D721Med (cell line): ENCODE measurements around the gene FCGR3A.

Source experiments
- DNase-seq: peaks from one replicate; pipeline ENCODE4 v3.0.0; 2011; ENCODE audit warnings: low spot score; ENCODE audit not compliant: insufficient read length
- FAIRE-seq: peaks from 2 replicates; lab custom pipeline; 2011; peaks lifted over from hg19 to GRCh38; lab: Jason Lieb, UNC
- TF ChIP-seq, protein P1 (sequence below): IDR thresholded peaks from 2 replicates; pipeline ENCODE4 v1.5.1; 2012; ENCODE audit warnings: mild to moderate bottlenecking, control low read depth; ENCODE audit not compliant: insufficient read depth; ENCODE audit errors: missing control alignments

The FCGR3A gene

DNA sequence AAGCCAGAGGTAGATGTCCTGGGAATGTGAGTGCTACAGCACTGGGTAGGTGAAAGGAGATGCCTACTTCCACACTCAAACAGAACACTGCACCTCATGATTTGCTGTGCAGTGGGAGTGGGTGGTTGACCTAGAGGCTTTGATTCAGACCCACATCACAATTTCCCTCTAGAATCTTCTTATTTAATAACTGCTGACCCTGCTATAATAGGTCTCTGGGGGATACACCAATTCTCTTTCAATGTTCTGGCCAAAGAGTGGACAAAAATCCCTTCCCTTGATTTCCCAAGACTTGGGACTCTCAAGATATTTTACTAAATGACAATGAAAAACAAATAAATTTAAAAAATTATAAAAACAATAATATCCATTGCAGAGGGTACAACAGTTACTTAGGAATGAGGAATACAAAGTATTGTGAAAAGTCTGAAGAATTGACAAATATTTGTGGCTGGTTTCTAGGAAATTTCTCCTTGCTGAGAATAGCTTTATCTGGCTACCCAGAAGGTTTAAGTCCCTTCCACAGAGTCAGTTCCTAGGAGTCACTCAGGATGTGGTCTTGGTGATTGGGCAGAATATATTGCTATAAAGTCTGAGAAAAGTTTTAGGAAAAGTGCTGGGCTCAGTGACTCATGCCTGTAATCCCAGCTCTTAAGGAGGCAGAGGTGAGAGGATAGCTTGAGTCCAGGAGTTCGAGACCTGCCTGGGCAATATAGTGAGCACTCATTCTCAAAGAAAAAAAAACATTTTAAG lies 46.8 kb downstream of the FCGR3A start:
- TF ChIP-seq, protein P1, sequence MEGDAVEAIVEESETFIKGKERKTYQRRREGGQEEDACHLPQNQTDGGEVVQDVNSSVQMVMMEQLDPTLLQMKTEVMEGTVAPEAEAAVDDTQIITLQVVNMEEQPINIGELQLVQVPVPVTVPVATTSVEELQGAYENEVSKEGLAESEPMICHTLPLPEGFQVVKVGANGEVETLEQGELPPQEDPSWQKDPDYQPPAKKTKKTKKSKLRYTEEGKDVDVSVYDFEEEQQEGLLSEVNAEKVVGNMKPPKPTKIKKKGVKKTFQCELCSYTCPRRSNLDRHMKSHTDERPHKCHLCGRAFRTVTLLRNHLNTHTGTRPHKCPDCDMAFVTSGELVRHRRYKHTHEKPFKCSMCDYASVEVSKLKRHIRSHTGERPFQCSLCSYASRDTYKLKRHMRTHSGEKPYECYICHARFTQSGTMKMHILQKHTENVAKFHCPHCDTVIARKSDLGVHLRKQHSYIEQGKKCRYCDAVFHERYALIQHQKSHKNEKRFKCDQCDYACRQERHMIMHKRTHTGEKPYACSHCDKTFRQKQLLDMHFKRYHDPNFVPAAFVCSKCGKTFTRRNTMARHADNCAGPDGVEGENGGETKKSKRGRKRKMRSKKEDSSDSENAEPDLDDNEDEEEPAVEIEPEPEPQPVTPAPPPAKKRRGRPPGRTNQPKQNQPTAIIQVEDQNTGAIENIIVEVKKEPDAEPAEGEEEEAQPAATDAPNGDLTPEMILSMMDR, result no peak
- DNase-seq, result no peak
- FAIRE-seq, result no peak

- FAIRE-seq (no peak), DNase-seq (no peak)
- TF ChIP-seq, protein P1, result no peak
These were observed 47.4 kb downstream of the FCGR3A start for GRCh38 chr1:161502181-161502580.

GRCh38 chr1:161501234-161501633 lies 48.4 kb downstream of the FCGR3A start:
- TF ChIP-seq, protein P1, result no peak
- FAIRE-seq (no peak), DNase-seq (no peak)

- FAIRE-seq, result no peak
- no peak for DNase-seq
- TF ChIP-seq, protein P1, result no peak
These were observed 50.2 kb downstream of the FCGR3A start for GRCh38 chr1:161499099-161500039.

DNA sequence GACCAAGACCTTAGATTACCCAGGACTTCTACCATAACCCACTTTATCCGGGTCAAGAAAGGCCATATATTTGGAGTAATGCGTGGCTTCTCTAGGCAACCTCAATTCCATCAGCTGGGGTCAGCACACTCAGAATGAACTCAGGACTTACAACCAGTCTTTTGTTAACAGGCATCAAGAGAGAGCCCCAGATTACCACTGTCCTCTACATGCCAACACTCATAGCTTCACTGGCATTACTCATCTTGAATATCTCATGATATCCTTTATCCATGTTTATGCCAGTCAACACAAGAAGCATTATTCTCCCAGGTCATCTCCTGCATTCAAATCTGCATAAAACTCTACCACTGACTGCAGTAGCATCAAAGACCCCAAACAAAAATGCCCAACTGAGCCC lies 51.0 kb downstream of the FCGR3A start:
- TF ChIP-seq, protein P1, result no peak
- DNase-seq, result no peak
- FAIRE-seq, result no peak

GRCh38 chr1:161497961-161498360 lies 51.7 kb downstream of the FCGR3A start:
- DNase-seq (no peak), FAIRE-seq (no peak)
- TF ChIP-seq, protein P1, result no peak

GRCh38 chr1:161495490-161495889 lies 54.1 kb downstream of the FCGR3A start:
- DNase-seq (no peak), FAIRE-seq (peak; percentile 53)
- TF ChIP-seq, protein P1, result no peak
